ENCODE data around the gene ARHGAP9.
"Not testable (repeated sequence)": the region's sequence is repeated elsewhere in the genome, so short reads cannot be mapped to it uniquely, and the experiment has no call there.

DNA sequence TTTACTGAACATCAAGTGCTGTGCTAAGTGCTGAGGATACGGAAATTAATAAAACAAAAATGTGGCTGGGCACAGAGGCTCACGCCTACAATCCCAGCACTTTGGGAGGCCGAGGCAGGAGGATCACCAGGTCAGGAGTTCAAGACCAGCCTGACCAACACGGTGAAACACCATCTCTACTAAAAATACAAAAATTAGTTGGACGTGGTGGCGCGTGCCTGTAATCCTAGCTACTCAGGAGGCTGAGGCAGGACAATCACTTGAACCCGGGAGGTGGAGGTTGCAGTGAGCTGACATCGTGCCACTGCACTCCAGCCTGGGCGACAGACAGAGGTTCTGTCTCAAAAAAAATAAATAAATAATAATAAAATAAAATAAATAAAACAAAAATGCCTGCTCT lies 52.7 kb downstream of the ARHGAP9 start:
- TF ChIP-seq SIN3A (IDR thresholded peaks at IDR 0.05; ENCODE audit: borderline replicate concordance, low read depth, low read length); NRF1 (IDR thresholded peaks at IDR 0.05; ENCODE audit: low read depth, low read length): not testable (repeated sequence)

Data from SK-N-SH (cell line).